OCI-LY1 (cell line): Measurements from ENCODE around the gene UBE2D1.

ENCODE experiments used
- H2AFZ ChIP-seq: fragments of 200-600 bp; sonication (generic), shearing (Covaris generic); 2 replicates; pipeline ENCODE4 v1.6.0; 2014; ENCODE audit warnings: antibody characterized with exemption, mild to moderate bottlenecking, low read length
- H3F3A ChIP-seq: fragments of 200-600 bp; sonication (generic), shearing (Covaris generic); 2 replicates; pipeline ENCODE4 v1.6.0; 2014; ENCODE audit warnings: mild to moderate bottlenecking, antibody characterized with exemption, low read length, moderate library complexity; ENCODE audit not compliant: insufficient read depth
- H3K27ac ChIP-seq: fragments of 200-600 bp; sonication (generic); 2 replicates; pipeline ENCODE4 v1.5.1; 2014; ENCODE audit warnings: low read length, mixed run types, mild to moderate bottlenecking, low read depth; ENCODE audit not compliant: poor library complexity, severe bottlenecking
- H3K27me3 ChIP-seq: fragments of 200-600 bp; sonication (generic); 2 replicates; pipeline ENCODE4 v1.6.0; 2014; ENCODE audit warnings: antibody characterized with exemption, mild to moderate bottlenecking, low read length, moderate library complexity; ENCODE audit not compliant: insufficient read depth
- H3K36me3 ChIP-seq: fragments of 200-600 bp; sonication (generic); 2 replicates; pipeline ENCODE4 v1.6.1; 2014; ENCODE audit warnings: mild to moderate bottlenecking, antibody characterized with exemption, low read length, moderate library complexity, mixed read lengths; ENCODE audit not compliant: insufficient read depth
- H3K4me1 ChIP-seq: fragments of 200-600 bp; sonication (generic); 2 replicates; pipeline ENCODE4 v1.5.1; 2014; ENCODE audit warnings: mild to moderate bottlenecking, low read length, moderate library complexity; ENCODE audit not compliant: insufficient read depth, severe bottlenecking
- H3K4me2 ChIP-seq: fragments of 200-600 bp; sonication (generic), shearing (Covaris generic); 2 replicates; pipeline ENCODE4 v1.6.1; 2014; ENCODE audit warnings: low read length
- H3K4me3 ChIP-seq: fragments of 200-600 bp; sonication (generic); 2 replicates; pipeline ENCODE4 v1.5.1; 2014; ENCODE audit warnings: low read length, low read depth, mild to moderate bottlenecking, mixed read lengths; ENCODE audit not compliant: poor library complexity, severe bottlenecking
- H3K79me2 ChIP-seq: fragments of 200-600 bp; shearing (Covaris generic); 2 replicates; pipeline ENCODE4 v1.6.1; 2016; ENCODE audit warnings: mixed run types, low read length, mixed read lengths; ENCODE audit not compliant: insufficient read depth
- H3K9ac ChIP-seq: fragments of 200-600 bp; sonication (generic), shearing (Covaris generic); 2 replicates; pipeline ENCODE4 v1.6.1; 2014; ENCODE audit warnings: mild to moderate bottlenecking, low read length, mixed read lengths
- H3K9me2 ChIP-seq: fragments of 200-600 bp; sonication (generic), shearing (Covaris generic); 2 replicates; pipeline ENCODE4 v1.6.1; 2014; ENCODE audit warnings: low read depth, mild to moderate bottlenecking, low read length, mixed read lengths
- H3K9me3 ChIP-seq: fragments of 200-600 bp; shearing (Covaris generic); 2 replicates; pipeline ENCODE4 v1.6.1; 2014; ENCODE audit warnings: low read length, mixed read lengths
- H4K20me1 ChIP-seq: fragments of 200-600 bp; sonication (generic), shearing (Covaris generic); 2 replicates; pipeline ENCODE4 v1.6.0; 2016; ENCODE audit warnings: mild to moderate bottlenecking, low read length; ENCODE audit not compliant: insufficient read depth
- EZH2 ChIP-seq: fragments of 200-600 bp; sonication (generic), shearing (Covaris generic); IDR thresholded peaks from 2 replicates; pipeline ENCODE4 v1.8.0; 2017; ENCODE audit warnings: borderline replicate concordance, mixed run types, mild to moderate bottlenecking, antibody characterized with exemption, low read length, moderate library complexity, mixed read lengths
- TF ChIP-seq, protein P1 (sequence below): fragments of 200-600 bp; sonication (generic), shearing (Covaris generic); IDR thresholded peaks from 2 replicates; pipeline ENCODE4 v1.5.1; 2017; ENCODE audit warnings: mild to moderate bottlenecking, antibody characterized with exemption, low read length, moderate library complexity, mixed read lengths

The UBE2D1 gene

DNA sequence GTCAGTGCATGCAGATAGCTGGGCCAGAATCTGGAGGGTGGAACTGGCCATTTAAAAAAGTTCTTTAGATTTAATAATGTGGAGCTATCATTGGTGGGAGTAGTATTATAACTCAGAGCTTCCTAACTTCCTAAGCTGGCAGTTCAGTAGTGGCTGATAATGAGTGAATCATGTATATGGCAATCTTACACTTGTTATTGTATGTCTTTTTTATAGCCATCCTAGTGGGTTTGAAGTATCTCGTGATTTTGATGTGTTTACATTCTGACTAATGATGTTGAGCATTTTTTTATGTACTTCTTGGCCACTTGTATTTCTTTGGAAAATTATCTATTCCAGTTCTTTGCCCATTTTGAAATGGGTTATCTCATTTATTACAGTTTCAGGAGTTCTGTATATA lies 65.8 kb downstream of the UBE2D1 start:
- Histone ChIP-seq H3K4me1 (no peaks in the 10 kb centered on the region), H3K9ac (no peak overlapping the region), H3K4me2 (no peak overlapping the region), H3K4me3 (no peak overlapping the region), H3K9me2 (no peaks in the 10 kb centered on the region), H3K27me3 (no peaks in the 10 kb centered on the region), H4K20me1 (no peaks in the 10 kb centered on the region), H3F3A (0 out of 2 replicates have a peak, but pooled peaks cover 3% of the 10 kb centered on the region), H3K36me3 (peaks cover 23% of the 10 kb centered on the region), H3K79me2 (no peaks in the 10 kb centered on the region), H2AFZ (no peak overlapping the region), H3K27ac (no peak overlapping the region), H3K9me3 (no peaks in the 10 kb centered on the region)
- no peak for TF ChIP-seq EZH2
- TF ChIP-seq, protein P1, sequence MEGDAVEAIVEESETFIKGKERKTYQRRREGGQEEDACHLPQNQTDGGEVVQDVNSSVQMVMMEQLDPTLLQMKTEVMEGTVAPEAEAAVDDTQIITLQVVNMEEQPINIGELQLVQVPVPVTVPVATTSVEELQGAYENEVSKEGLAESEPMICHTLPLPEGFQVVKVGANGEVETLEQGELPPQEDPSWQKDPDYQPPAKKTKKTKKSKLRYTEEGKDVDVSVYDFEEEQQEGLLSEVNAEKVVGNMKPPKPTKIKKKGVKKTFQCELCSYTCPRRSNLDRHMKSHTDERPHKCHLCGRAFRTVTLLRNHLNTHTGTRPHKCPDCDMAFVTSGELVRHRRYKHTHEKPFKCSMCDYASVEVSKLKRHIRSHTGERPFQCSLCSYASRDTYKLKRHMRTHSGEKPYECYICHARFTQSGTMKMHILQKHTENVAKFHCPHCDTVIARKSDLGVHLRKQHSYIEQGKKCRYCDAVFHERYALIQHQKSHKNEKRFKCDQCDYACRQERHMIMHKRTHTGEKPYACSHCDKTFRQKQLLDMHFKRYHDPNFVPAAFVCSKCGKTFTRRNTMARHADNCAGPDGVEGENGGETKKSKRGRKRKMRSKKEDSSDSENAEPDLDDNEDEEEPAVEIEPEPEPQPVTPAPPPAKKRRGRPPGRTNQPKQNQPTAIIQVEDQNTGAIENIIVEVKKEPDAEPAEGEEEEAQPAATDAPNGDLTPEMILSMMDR, result no peak

DNA sequence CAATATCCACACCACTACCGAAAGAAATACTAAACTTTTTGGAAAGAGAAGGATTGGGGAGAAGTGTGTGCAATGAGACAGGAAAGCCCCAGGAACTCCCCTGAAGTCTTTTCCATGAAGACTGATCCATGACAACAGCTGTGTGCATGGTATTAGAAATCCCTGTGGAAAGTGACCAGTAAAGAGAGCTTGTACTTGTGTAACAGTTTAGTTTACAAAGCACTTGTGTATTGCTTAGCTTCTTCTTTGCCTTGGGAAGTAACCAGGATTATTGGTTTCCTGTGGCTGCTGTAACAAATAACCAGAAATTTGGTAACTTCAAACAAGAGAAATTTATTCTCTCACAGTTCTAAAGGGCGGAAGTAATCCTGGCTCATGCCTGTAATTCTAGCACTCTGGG lies 69.2 kb downstream of the UBE2D1 start:
- Histone ChIP-seq H3K79me2 (no peaks in the 10 kb centered on the region), H4K20me1 (no peaks in the 10 kb centered on the region), H3K9ac (no peak overlapping the region), H2AFZ (no peak overlapping the region), H3K36me3 (no peaks in the 10 kb centered on the region), H3K4me1 (no peaks in the 10 kb centered on the region), H3K4me3 (no peak overlapping the region), H3K4me2 (no peak overlapping the region), H3K9me3 (no peaks in the 10 kb centered on the region), H3K27ac (no peak overlapping the region), H3K27me3 (no peaks in the 10 kb centered on the region), H3K9me2 (no peaks in the 10 kb centered on the region), H3F3A (no peaks in the 10 kb centered on the region)
- TF ChIP-seq EZH2, result no peak
- TF ChIP-seq, protein P1, result no peak

DNA sequence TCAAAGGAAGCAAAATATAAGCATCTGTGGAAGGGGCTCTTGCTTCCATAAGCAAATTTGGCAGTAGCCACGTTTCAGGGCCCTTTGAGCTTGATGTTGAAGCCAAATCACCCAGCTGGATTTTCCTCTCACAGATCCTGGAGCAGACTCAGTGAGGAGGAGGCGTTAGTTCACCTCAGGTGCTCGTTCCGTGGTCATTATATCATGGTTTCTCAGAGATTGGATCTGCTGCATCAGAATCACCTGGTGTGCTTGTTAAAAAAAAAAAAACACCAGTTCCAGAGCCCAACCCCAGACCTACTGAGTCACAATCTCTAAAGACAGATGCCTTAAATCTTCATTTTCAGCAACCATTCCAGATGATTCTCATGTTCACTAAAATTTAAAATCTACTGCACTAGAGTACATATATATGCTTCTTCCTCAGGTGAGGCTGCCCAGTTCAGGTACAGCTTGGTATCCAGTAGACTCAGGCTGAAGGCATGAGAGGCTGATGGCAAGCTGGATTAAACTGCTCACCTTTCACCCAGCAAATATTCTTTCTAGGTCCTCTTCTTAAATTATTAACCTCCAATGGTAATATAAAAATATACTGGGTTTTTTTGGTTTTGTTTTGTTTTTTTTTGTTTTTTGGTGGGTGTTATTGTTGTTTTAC lies 75.3 kb downstream of the UBE2D1 start:
- H3K4me2 ChIP-seq, result no peak overlapping the region
- no peaks in the 10 kb centered on the region for H3K9me2 ChIP-seq
- no peak overlapping the region for H3K4me3 ChIP-seq
- no peaks in the 10 kb centered on the region for H3K4me1 ChIP-seq
- no peaks in the 10 kb centered on the region for H3K9me3 ChIP-seq
- no peaks in the 10 kb centered on the region for H3K79me2 ChIP-seq
- no peak overlapping the region for H3K9ac ChIP-seq
- H3K27ac ChIP-seq, result no peak overlapping the region
- no peaks in the 10 kb centered on the region for H3F3A ChIP-seq
- H2AFZ ChIP-seq, result no peak overlapping the region
- no peaks in the 10 kb centered on the region for H3K36me3 ChIP-seq
- H3K27me3 ChIP-seq, result no peaks in the 10 kb centered on the region
- H4K20me1 ChIP-seq, result no peaks in the 10 kb centered on the region
- TF ChIP-seq EZH2, result no peak
- TF ChIP-seq, protein P1, result no peak
